Purkinje cell (primary cell): ENCODE results near the gene CAVIN1. TPM values are rescaled to one million over a fixed set of nuclear protein-coding genes. Genes with fewer than 3 reads are reported as not detected.

Source experiments
- polyA plus RNA-seq: library from polyadenylated mRNA; unstranded; fragments of >200 nt; fragmentation: Nextera tagmentation; gene quantifications from 2 replicates; pipeline ENCODE4 v1.2.1, GENCODE V29; 2014

Gene CAVIN1
- polyA plus RNA-seq = 0.17 and 0.29 TPM in 2 replicates

GRCh38 chr17:42422958-42423712, at the start of gene CAVIN1:
TSS of gene CAVIN1 (minus strand) at chr17:42423256. CDS start at chr17:42423097, 159 bp downstream.

GRCh38 chr17:42458497-42459255, 35.6 kb upstream of the CAVIN1 start, which contains the start of gene ATP6V0A1:
TSS of gene ATP6V0A1 (plus strand) at chr17:42458878. CDS start at chr17:42460895, 2,017 bp downstream.

GRCh38 chr17:42388381-42389134, 34.5 kb downstream of the CAVIN1 start, which contains the start of gene STAT3:
TSS of gene STAT3 (minus strand) at chr17:42388442. CDS start at chr17:42348516, 39,926 bp downstream.

Other genes starting within 250 kb of the CAVIN1 start
- not detected in 2 replicates for gene KCNH4, start 242.1 kb downstream of the CAVIN1 start, polyA plus RNA-seq
- not detected in 2 replicates for gene HCRT, start 237.8 kb downstream of the CAVIN1 start, polyA plus RNA-seq
- 0.25 and 1.2 TPM in 2 replicates for gene GHDC, start 228.8 kb downstream of the CAVIN1 start, polyA plus RNA-seq
- gene STAT5B, start 146.9 kb downstream of the CAVIN1 start, polyA plus RNA-seq = 0.52 and 2.0 TPM in 2 replicates
- not detected in 2 replicates for gene STAT5A, start 134.8 kb downstream of the CAVIN1 start, polyA plus RNA-seq
- gene STAT3, start 34.8 kb downstream of the CAVIN1 start, polyA plus RNA-seq = 9.3 and 9.4 TPM in 2 replicates
- 279 and 330 TPM in 2 replicates for gene ATP6V0A1, start 35.6 kb upstream of the CAVIN1 start, polyA plus RNA-seq
- 0.69 TPM in 1 of 2 replicates, not detected in the other for gene NAGLU, start 113.0 kb upstream of the CAVIN1 start, polyA plus RNA-seq
- gene HSD17B1, start 129.7 kb upstream of the CAVIN1 start, polyA plus RNA-seq = 0.32 and 0.83 TPM in 2 replicates
- gene COASY, start 138.9 kb upstream of the CAVIN1 start, polyA plus RNA-seq = 11.2 and 11.7 TPM in 2 replicates
- gene MLX, start 143.8 kb upstream of the CAVIN1 start, polyA plus RNA-seq = 28.0 and 29.9 TPM in 2 replicates
- 6.4 TPM in 1 of 2 replicates, not detected in the other for gene PSMC3IP, start 154.5 kb upstream of the CAVIN1 start, polyA plus RNA-seq
- 3.6 and 4.2 TPM in 2 replicates for gene RETREG3, start 186.1 kb upstream of the CAVIN1 start, polyA plus RNA-seq
- 24.6 and 29.5 TPM in 2 replicates for gene TUBG1, start 186.4 kb upstream of the CAVIN1 start, polyA plus RNA-seq
- gene TUBG2, start 236.0 kb upstream of the CAVIN1 start, polyA plus RNA-seq = 15.4 and 23.9 TPM in 2 replicates